ENCODE results near the gene CADPS2.
"Not testable (repeated sequence)": the region's sequence is repeated elsewhere in the genome, so short reads cannot be mapped to it uniquely, and the experiment has no call there.

CADPS2 gene

DNA sequence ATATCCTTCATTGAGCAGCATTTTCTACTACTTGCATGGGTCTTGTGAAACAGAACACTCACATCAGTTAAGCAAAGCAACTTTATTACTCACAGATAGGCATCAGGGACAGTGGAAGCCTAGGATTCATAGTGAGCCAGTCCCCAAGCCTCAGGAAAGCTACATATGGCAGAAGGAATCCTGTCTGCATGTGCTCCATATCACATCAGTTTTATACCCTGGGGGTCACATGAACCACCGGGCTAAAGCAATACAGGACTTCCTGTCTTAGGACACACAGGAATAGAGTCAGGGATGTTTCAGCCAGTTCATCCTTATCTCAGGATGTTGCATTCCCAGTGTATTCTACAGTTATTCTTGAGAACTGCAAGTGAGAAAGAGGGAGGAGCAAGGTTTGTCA is 596.8 kb downstream of the CADPS2 start:
- no peak for DNase-seq (ENCODE audit: low spot score)

DNA sequence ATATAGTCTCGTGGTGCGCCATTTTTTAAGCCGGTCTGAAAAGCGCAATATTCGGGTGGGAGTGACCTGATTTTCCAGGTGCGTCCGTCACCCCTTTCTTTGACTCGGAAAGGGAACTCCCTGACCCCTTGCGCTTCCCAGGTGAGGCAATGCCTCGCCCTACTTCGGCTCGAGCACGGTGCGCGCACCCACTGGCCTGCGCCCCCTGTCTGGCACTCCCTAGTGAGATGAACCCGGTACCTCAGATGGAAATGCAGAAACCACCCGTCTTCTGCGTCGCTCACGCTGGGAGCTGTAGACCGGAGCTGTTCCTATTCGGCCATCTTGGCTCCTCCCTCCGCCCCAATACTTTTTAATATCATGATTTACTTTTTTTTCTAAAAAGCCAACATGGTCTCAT is 601.7 kb downstream of the CADPS2 start:
- DNase-seq (ENCODE audit: low spot score) = not testable (repeated sequence)

DNA sequence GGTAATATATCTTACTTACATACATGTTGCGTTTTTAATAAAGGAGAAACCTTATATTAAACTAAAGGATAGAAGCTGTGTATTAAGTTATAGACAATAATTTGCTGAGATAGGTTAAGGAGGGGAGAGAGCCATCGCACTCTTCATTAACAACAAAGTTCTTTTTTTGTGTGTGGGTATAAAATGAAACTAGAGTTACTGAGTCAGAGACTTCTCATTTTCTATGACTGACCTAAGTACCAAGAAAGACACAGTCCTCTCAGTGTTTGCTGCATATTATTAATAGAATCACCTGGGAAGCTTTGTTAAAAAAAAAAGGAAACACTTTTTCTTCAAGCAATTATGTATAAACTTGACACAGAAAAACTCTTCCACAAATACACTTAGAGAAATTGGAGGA is 613.1 kb downstream of the CADPS2 start:
- no peak for DNase-seq (ENCODE audit: low spot score)

DNA sequence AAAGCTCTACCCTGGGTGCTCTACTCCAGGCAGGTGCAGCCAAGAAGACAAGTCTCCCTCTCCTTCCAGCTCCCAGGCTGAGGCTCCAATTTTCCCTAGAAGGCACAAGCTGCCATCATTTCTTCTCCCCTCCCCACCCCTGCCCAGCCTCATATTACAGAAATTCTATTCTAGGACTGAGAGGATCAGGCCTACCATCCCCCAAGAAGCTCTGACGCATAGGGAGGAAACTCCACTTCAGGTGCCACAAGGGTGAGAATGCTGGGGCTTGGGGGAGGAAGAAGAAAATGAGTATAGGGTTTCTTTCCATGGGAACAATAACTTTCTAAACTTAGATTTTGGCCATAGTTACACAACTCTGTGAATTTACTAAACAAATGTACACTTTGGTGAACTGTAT is 617.0 kb downstream of the CADPS2 start:
- DNase-seq (ENCODE audit: low spot score) = no peak

Data from GM03348 (cell line).